NCI-H774 (cell line): Measurements from ENCODE around the gene TOR4A.
"Not testable (repeated sequence)": the region's sequence is repeated elsewhere in the genome, so short reads cannot be mapped to it uniquely, and the experiment has no call there.

Source experiments
- DNase-seq: peaks from one replicate; lab custom pipeline; 2025; lab: John Stamatoyannopoulos, UW

Gene TOR4A

GRCh38 chr9:137237759-137238726, 39.5 kb upstream of the TOR4A start:
- peak; percentile 84 for DNase-seq

GRCh38 chr9:137239541-137240200, 37.9 kb upstream of the TOR4A start:
- not testable (repeated sequence) for DNase-seq

- peak; percentile 85 for DNase-seq
Measured at GRCh38 chr9:137240318-137240840, 37.1 kb upstream of the TOR4A start.

- DNase-seq = peak; percentile 100
Measured at GRCh38 chr9:137240841-137241489, 36.6 kb upstream of the TOR4A start, which contains the start of gene TUBB4B. TUBB4B (plus strand) TSS chr9:137241287; CDS start chr9:137241361, 74 bp downstream.

GRCh38 chr9:137241490-137242268, 35.8 kb upstream of the TOR4A start:
- peak; percentile 48 for DNase-seq

GRCh38 chr9:137242269-137243203, 35.0 kb upstream of the TOR4A start:
- no peak for DNase-seq

GRCh38 chr9:137243266-137243625, 34.3 kb upstream of the TOR4A start:
- DNase-seq = not testable (repeated sequence)

- no peak for DNase-seq
Measured at GRCh38 chr9:137243626-137244485, 33.7 kb upstream of the TOR4A start.

- no peak for DNase-seq
Measured at GRCh38 chr9:137244486-137245449, 32.8 kb upstream of the TOR4A start.

- DNase-seq = no peak
Measured at GRCh38 chr9:137245450-137246421, 31.8 kb upstream of the TOR4A start.

GRCh38 chr9:137247135-137247915, 30.2 kb upstream of the TOR4A start:
- peak; percentile 17 for DNase-seq

- no peak for DNase-seq
Measured at GRCh38 chr9:137247916-137248175, 29.7 kb upstream of the TOR4A start.

- no peak for DNase-seq
Measured at GRCh38 chr9:137250329-137251193, 27.0 kb upstream of the TOR4A start.

GRCh38 chr9:137251194-137251461, 26.4 kb upstream of the TOR4A start, which contains the start of gene STPG3:
STPG3 (plus strand) TSS chr9:137251286; CDS start chr9:137251287, 1 bp downstream.
- DNase-seq = no peak

GRCh38 chr9:137251490-137252268, 25.8 kb upstream of the TOR4A start:
- DNase-seq = no peak
